ENCODE data around the gene WDR59.
"Not testable (repeated sequence)": the region's sequence is repeated elsewhere in the genome, so short reads cannot be mapped to it uniquely, and the experiment has no call there.

The WDR59 gene

GRCh38 chr16:74922150-74923138 is 62.5 kb downstream of the WDR59 start:
- FAIRE-seq (no peak), DNase-seq (ENCODE audit: insufficient read length, low spot score) (no peak)
- TF ChIP-seq CTCF (IDR thresholded peaks at IDR 0.05; ENCODE audit: insufficient read depth, missing control alignments), result no peak

- no peak for FAIRE-seq
These were observed 63.9 kb downstream of the WDR59 start for GRCh38 chr16:74921051-74921450.

DNA sequence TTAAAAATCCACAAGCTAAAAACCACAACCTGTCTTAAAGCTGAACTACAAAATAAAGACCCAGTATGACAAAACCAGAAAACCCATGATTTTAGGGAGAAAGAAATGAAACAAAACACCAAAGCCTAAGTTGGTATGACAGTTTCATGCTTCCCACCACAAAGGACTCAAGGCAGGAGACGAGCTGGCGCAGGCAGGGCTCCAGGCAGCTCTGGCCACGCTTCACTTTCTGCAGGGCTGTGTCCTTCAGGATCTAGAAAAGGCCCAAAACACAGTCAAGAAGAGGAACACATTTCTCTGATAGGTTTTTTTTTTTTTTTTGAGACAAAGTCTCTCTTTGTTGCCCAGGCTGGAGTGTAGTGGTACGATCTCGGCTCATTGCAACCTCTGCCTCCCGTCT is 75.3 kb downstream of the WDR59 start:
- DNase-seq (ENCODE audit: insufficient read length, low spot score) (no peak), FAIRE-seq (no peak)
- no peak for TF ChIP-seq CTCF (IDR thresholded peaks at IDR 0.05; ENCODE audit: insufficient read depth, missing control alignments)

More at GRCh38 chr16:74921051-74921450, 63.9 kb downstream of the WDR59 start:
- no peak for DNase-seq (ENCODE audit: insufficient read length, low spot score)
- no peak for TF ChIP-seq CTCF (IDR thresholded peaks at IDR 0.05; ENCODE audit: insufficient read depth, missing control alignments)

DNA sequence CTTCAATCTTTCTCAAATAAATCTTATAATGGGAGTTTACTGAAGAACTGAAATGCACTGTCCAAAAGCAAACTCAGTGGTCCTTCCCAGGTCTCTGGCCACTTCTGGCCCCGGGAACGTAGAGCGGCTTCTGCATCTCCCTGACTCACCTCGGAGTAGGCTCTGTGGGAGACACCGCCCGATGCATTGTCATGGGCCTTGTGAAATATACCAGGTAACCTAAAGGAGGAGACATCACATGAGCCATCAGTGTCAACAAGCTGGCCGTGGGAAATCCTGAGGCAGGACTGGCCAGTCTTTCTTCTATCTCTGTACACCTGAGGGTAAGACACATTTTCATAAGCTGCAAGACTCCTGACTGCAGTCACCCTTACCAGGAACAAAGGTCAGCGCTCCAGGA is 76.2 kb downstream of the WDR59 start:
- DNase-seq (ENCODE audit: insufficient read length, low spot score); FAIRE-seq: not testable (repeated sequence)

DNA sequence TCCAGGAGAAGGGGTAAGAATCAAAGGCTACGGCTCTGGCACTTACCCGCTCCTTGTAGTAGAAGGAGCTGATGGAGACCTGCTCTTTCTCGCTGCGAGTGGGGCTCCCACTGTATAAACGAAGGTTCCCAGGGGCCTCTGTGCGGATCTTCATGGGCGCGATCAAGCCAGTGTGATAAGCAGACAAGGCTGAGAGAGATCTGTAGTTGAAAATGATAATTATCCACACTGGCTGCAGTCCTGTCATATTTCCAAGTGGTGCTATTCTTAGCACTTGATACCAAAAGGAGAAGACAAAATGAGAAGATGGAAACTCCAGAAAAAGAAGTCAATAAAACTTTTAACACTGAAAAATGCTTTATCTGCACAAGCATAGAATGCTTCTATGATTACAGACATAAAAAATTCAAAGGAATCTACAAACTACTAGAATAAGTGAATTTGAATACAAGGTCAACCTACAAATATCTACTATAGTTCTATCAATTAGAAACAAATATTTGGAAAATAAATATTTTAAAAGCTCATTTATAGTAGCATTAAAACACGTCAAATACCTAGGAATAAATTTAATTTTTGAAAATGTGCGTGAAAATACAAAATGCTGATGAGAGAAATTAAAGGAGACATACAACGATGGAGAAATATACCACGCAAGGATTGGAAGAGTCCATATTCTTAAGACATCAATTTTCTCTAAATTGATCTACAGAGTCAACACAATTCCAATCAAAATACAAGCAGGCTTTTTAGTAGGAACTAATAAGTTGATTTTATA is 80.8 kb downstream of the WDR59 start:
- DNase-seq (ENCODE audit: insufficient read length, low spot score), result no peak
- no peak for FAIRE-seq
- TF ChIP-seq CTCF (IDR thresholded peaks at IDR 0.05; ENCODE audit: insufficient read depth, missing control alignments), result no peak

GRCh38 chr16:74903120-74903519 is 81.8 kb downstream of the WDR59 start:
- no peak for TF ChIP-seq CTCF (IDR thresholded peaks at IDR 0.05; ENCODE audit: insufficient read depth, missing control alignments)
- no peak for DNase-seq (ENCODE audit: insufficient read length, low spot score)
- no peak for FAIRE-seq

GRCh38 chr16:74902161-74902560 is 82.8 kb downstream of the WDR59 start:
- no peak for FAIRE-seq

More at GRCh38 chr16:74902161-74902560, 82.8 kb downstream of the WDR59 start:
- TF ChIP-seq CTCF (IDR thresholded peaks at IDR 0.05; ENCODE audit: insufficient read depth, missing control alignments), result no peak
- DNase-seq (ENCODE audit: insufficient read length, low spot score), result no peak

Data from D721Med (cell line).